Adrenal gland (tissue), 12 donors: ENCODE data around the gene UBE3B. TPM values are rescaled to one million over a fixed set of nuclear protein-coding genes. Genes with fewer than 3 reads are reported as not detected.

Experiments
- DNase-seq, 7 donors: peaks; one replicate each; pipeline ENCODE4 v3.0.0-alpha.2; 2019 to 2020
- H3K27ac ChIP-seq, 5 donors: fragments of 200-600 bp; sonication (generic) in 4 of 5; 1 replicate in 3 of 5; 2 replicates in 2 of 5; pipeline versions ENCODE4 v1.5.1 to v1.8.0; 2016 to 2020; ENCODE audit warnings: mild to moderate bottlenecking in 1 of 5
- H3K27me3 ChIP-seq: fragments of 200-600 bp; 2 replicates; pipeline ENCODE4 v1.8.0; 2021
- H3K36me3 ChIP-seq, 2 donors: fragments of 200-600 bp; replicated peaks in 1 of 2; 1 replicate in 1 of 2; 2 replicates in 1 of 2; pipeline versions ENCODE4 v1.5.1 to v1.8.0; 2018 to 2022
- H3K4me1 ChIP-seq, 2 donors: fragments of 200-600 bp; replicated peaks in 1 of 2; 1 replicate in 1 of 2; 2 replicates in 1 of 2; pipeline versions ENCODE4 v1.5.1 to v1.8.0; 2018 to 2021
- H3K4me3 ChIP-seq, 4 donors: fragments of 200-600 bp; sonication (generic) in 3 of 4; one replicate each; pipeline ENCODE4 v1.5.1; 2016 to 2018
- H3K9me3 ChIP-seq, 3 donors: fragments of 200-600 bp; sonication (generic) in 1 of 3; replicated peaks in 1 of 3; 1 replicate in 2 of 3; 2 replicates in 1 of 3; pipeline versions ENCODE4 v1.5.1 to v1.8.0; 2016 to 2021
- POLR2A ChIP-seq, 2 donors: fragments of 450-650 bp; IDR thresholded peaks; one replicate each; pipeline ENCODE4 v1.6.1; 2017; ENCODE audit warnings: antibody characterized with exemption in 2 of 2, mild to moderate bottlenecking in 2 of 2, moderate library complexity in 1 of 2
- WGBS, 4 donors: extraction: QIAGEN DNeasy Blood & Tissue Kit in 2 of 4; methylation state at CpG; one replicate each; pipeline versions ENCODE4 v1.1.5 to v1.1.7; 2013 to 2017; 5-methylcytosine and 5-hydroxymethylcytosine counted together
- intact Hi-C, 2 donors: fragments of 100-400 bp; cut with DNase I; formaldehyde crosslinking; loops; one replicate each; pipeline versions ENCODE4 v1.14.1 to v1.15.0; 2022 to 2023
- polyA plus RNA-seq, 3 donors: library from polyadenylated mRNA; stranded (reverse); fragments of 200-250 nt in 2 of 3; fragments of 350-450 nt in 1 of 3; fragmentation: Illumina TruSeq in 1 of 3; extraction: RNeasy Lipid Tissue Mini Kit (QIAGEN cat#74804) in 1 of 3; gene quantifications; one replicate each; pipeline ENCODE4 v1.2.3, GENCODE V29; 2013 to 2014
- total RNA-seq, 9 donors: library from RNA; depleted of rRNA in 4 of 9; stranded (reverse); fragments of >200 nt in 4 of 9; fragments of 120-200 nt in 1 of 9; fragmentation: NEBNext Ultra II Directional in 1 of 9; extraction: Animal tissue kit (Norgen Biotek cat#: 25700) in 1 of 9; gene quantifications; one replicate each; pipeline versions ENCODE4 v1.1.0 to v1.2.4, GENCODE V29; 2013 to 2023
- TF ChIP-seq, protein P1 (sequence below), 6 experiments: fragments of 450-650 bp in 4 of 6; fragments of 200-600 bp in 2 of 6; sonication (generic) in 1 of 6; IDR thresholded peaks; 1 replicate in 5 of 6; 2 replicates in 1 of 6; pipeline versions ENCODE4 v1.5.1 to v1.8.0; 2016 to 2021; ENCODE audit warnings: antibody characterized with exemption in 6 of 6, mild to moderate bottlenecking in 2 of 6, moderate library complexity in 1 of 6
- donor health status: healthy with polysubstance abuse.
- donor health status: Bipolar disorder and iron deficiency.
- donor health status: DM: yes; HTN: yes; CAD: no.
- donor health status: DM: no; HTN: no; CAD: no.
- donor health status: DM: no; HTN: no; CAD: no.
- donor health status: DM: yes; HTN: yes; CAD: no.

UBE3B gene
- total and polyA plus RNA-seq, 12 donors: 16.0 to 79.5 (median 39.5) TPM

DNA sequence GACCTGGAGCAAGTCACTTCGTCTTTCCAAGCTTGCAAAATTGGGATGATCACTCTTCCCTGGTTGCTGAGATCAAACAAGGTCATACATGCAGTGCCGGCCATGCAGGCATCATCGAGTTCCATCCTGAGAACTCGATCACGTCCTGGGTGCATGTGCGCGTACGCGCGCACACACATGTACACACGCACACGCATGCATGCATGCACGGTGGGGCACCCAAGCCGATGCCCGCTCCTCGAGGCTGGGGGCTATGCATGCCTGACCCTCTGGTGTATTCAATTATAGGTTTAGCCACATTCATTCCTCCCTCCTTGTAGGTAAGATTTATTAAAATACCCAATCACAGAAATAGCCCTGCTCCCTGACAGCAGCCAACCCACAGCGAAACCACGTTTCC lies 69.9 kb downstream of the UBE3B start:
- Histone ChIP-seq H3K9me3 (no peaks in the 10 kb centered on the region), H3K36me3 (no peaks in the 10 kb centered on the region), H3K27me3 (no peaks in the 10 kb centered on the region), H3K27ac (no peak overlapping the region), H3K4me3 (no peak overlapping the region), H3K4me1 (no peaks in the 10 kb centered on the region)
- intact Hi-C loops: no loop called here
- no peak for DNase-seq
- TF ChIP-seq, protein P1, sequence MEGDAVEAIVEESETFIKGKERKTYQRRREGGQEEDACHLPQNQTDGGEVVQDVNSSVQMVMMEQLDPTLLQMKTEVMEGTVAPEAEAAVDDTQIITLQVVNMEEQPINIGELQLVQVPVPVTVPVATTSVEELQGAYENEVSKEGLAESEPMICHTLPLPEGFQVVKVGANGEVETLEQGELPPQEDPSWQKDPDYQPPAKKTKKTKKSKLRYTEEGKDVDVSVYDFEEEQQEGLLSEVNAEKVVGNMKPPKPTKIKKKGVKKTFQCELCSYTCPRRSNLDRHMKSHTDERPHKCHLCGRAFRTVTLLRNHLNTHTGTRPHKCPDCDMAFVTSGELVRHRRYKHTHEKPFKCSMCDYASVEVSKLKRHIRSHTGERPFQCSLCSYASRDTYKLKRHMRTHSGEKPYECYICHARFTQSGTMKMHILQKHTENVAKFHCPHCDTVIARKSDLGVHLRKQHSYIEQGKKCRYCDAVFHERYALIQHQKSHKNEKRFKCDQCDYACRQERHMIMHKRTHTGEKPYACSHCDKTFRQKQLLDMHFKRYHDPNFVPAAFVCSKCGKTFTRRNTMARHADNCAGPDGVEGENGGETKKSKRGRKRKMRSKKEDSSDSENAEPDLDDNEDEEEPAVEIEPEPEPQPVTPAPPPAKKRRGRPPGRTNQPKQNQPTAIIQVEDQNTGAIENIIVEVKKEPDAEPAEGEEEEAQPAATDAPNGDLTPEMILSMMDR (IDR thresholded peaks at IDR 0.05): no peak
- no peak for TF ChIP-seq POLR2A (IDR thresholded peaks at IDR 0.05)
- 83 to 84% (median 84%) methylated on average over 18 of the region's 18 CpGs for WGBS, 4 donors

DNA sequence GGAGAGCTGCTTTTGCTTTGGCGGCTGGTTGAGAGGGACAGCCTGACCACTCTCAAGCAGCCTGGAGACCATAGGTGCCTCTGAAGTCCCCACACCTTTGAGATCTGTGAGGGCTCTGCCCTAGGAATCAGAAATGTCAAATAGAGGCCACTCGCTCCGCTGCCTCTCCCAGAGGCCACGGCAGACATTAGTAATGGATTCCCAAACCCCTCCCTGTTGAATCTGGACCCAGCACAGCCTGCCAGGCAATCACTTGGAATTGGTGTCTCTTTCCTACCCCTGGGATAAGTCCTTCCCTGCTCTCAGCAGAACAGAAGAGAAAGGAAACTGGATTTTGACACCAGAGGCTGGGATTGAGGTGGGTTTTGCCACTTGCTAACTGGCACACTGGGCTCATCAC lies 70.8 kb downstream of the UBE3B start:
- DNase-seq: no peak
- H3K9me3 ChIP-seq: no peaks in the 10 kb centered on the region
- WGBS, 4 donors: 74 to 90% (median 77%) methylated on average over 2 to 4 of the region's 4 CpGs
- no peaks in the 10 kb centered on the region for H3K4me1 ChIP-seq
- intact Hi-C loops: no loop called here
- H3K27me3 ChIP-seq: no peaks in the 10 kb centered on the region
- no peaks in the 10 kb centered on the region for H3K36me3 ChIP-seq
- no peak overlapping the region for H3K4me3 ChIP-seq
- TF ChIP-seq, protein P1 (IDR thresholded peaks at IDR 0.05): no peak
- no peak for TF ChIP-seq POLR2A (IDR thresholded peaks at IDR 0.05)
- no peak overlapping the region for H3K27ac ChIP-seq

DNA sequence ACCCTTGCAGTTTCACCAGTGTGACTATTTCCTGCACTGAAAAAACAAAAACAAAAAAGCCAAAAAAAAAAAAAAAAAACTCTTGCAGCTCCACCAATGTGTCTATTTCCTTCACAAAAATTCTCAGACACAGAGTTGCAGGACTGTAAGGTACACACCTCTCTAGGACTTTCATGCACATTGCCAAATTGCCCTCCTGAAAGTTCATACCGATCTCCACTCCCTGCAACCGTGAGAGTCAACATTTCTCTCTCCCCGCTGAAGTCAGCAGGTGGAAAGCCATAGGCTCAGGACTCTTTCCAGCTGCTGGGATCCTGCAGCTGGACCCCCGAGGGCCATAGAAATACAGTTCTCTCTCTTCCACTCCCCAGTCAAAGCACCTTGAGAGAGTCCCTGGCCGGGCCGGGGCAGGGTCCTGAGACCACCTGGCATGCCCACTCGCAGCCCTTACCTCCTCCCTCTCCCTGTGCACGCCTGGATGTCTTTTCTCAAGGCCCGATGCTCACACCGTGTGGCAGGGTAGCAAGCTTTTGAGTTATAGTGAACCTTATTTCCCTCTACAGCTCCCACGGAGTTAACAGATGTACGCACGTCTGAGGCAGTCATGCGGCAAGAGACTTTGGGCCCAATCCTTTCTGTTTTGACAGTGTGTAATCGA lies 72.3 kb downstream of the UBE3B start:
- intact Hi-C loops: no loop called here
- Histone ChIP-seq H3K27me3 (no peaks in the 10 kb centered on the region), H3K4me3 (no peak overlapping the region), H3K27ac (no peak overlapping the region), H3K36me3 (no peaks in the 10 kb centered on the region), H3K4me1 (no peaks in the 10 kb centered on the region), H3K9me3 (no peaks in the 10 kb centered on the region)
- TF ChIP-seq, protein P1 (IDR thresholded peaks at IDR 0.05): no peak
- TF ChIP-seq POLR2A (IDR thresholded peaks at IDR 0.05): no peak
- 42 to 52% (median 47%) methylated on average over 15 of the region's 15 CpGs for WGBS, 4 donors
- no peak for DNase-seq

DNA sequence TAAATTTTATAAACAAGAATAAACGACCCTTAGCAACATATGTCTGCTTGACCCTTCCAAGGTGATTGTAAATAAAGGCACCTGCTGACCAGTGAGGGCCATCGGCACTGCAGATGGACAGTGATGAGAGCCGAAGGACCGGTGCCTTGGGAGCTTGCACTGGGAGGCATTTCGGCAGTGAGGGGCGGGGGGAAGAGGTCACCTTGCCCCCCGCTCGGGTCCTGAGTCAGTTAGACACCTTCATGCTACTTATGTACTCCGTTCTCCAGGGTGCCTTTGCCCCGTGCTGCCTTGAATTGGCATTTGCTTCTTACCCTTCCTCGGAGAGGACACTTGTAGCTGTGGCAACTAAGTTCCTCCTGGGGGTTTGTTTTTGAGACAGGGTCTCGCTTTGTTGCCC lies 72.8 kb downstream of the UBE3B start:
- no peak for TF ChIP-seq POLR2A (IDR thresholded peaks at IDR 0.05)
- TF ChIP-seq, protein P1 (IDR thresholded peaks at IDR 0.05): no peak
- H3K4me1 ChIP-seq: no peaks in the 10 kb centered on the region
- no peak overlapping the region for H3K27ac ChIP-seq
- WGBS, 4 donors: 54 to 61% (median 60%) methylated on average over 6 to 12 of the region's 12 CpGs
- H3K27me3 ChIP-seq: no peaks in the 10 kb centered on the region
- intact Hi-C loops: no loop called here
- H3K4me3 ChIP-seq: no peak overlapping the region
- DNase-seq: no peak
- no peaks in the 10 kb centered on the region for H3K9me3 ChIP-seq
- H3K36me3 ChIP-seq: no peaks in the 10 kb centered on the region
